VCaP (cell line): ENCODE data around the gene EEIG2.

Experiments used
- H3K27ac ChIP-seq: fragments of 450-650 bp; 2 replicates; pipeline ENCODE4 v1.5.1; 2017
- CTCF ChIP-seq: fragments of 450-650 bp; conservative IDR thresholded peaks from 2 replicates; pipeline ENCODE4 v1.5.1; 2017; ENCODE audit warnings: mild to moderate bottlenecking, moderate library complexity

The EEIG2 gene

GRCh38 chr1:108591466-108591865 lies 31.6 kb downstream of the EEIG2 start:
- no peak overlapping the region for H3K27ac ChIP-seq
- no peak for TF ChIP-seq CTCF

DNA sequence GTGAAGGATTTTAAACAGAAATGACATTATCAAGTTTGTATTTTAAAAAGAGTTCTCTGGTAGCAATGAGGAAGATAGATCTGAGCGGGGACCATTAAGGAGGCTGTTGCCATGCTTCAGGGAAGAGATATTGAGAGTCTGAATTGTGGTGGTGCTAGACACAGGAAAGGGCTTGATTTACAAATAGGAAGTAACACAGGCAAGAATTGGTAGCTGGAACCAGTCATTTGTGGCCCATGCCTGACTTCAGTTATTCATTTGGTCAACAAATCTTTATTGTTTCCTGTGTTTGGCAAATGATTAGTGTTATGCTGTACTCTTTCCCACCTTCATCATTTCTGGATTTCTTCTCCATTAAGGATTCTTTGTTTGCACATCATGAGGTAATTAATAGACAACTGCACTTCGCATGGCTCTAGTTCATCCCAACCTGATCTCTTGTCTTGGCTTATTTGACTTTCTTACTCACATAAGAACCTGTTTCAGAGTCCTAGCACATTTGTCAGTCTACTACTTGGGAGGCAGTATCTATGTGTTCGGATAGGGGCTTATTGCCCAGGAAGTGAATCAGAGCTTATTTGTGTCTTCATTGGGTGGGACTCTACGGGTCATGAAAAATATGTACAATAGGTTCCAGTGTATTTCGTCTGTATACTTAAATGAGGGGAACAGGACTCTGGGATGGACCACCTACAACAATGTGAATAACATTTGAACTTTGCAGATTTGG lies 32.3 kb downstream of the EEIG2 start:
- no peak overlapping the region for H3K27ac ChIP-seq
- no peak for TF ChIP-seq CTCF

- no peak for TF ChIP-seq CTCF
- H3K27ac ChIP-seq: no peak overlapping the region
Measured at GRCh38 chr1:108593448-108593847, 33.5 kb downstream of the EEIG2 start.

DNA sequence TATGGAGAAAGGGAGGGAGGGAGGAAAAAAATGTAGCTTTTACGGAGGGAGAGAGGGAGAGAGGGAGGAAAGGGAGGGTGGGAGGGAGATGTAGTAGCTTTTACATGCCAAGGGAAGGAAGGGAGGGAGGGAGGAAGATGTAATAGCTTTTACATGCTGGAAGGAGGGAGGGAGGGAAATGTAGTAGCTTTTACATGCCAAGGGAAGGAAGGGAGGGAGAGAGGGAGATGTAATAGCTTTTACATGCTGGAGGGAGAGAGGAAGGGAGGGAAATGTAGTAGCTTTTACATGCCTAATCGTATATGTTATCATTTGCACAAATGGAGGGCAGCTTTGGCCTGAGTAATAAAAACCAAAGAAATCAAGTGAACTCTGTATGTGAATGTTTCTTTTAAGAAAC lies 35.6 kb downstream of the EEIG2 start:
- H3K27ac ChIP-seq: peak overlapping the region; percentile 83
- TF ChIP-seq CTCF: no peak

- TF ChIP-seq CTCF: no peak
- peak overlapping the region; percentile 83 for H3K27ac ChIP-seq
Measured at GRCh38 chr1:108597041-108597440, 37.1 kb downstream of the EEIG2 start.

DNA sequence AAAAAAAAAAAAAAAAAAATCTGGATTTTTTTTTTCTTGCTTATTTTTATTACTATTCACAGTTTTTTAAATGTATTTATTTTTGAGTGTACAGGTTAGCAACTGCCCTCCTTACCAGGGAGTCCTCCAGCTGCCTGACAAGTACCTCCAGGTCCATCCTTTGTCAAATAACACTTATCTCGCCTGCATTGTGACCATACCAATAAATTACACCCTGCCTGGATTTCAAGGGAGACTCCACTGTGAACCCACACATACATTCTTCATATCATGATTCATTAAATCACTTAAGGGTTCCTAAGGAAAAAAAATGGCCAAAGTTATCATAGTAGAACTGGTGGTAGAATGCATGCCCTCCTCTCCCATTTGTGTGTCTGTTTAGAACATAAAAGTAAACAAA lies 38.4 kb downstream of the EEIG2 start:
- TF ChIP-seq CTCF: no peak
- peak overlapping the region; percentile 83; the same call in 1 of the 2 replicates for H3K27ac ChIP-seq

DNA sequence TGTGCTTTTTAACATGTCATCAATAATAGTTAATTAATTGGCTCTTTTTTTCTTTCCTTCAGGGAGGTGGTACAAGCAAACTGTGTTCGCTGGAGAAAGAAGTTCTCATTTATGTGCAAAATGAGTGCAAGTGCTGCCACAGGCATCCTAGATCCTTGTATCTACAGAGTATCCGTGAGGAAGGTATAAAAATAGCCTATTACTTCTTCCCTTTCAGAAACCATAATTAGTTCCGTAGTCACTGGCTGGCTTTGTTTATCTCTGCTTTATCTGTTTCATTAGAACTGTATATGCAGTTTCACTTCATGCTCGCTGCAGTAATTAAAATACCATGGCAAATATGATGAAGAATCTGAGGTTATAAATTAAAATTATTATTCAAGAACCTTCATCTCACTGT lies 40.6 kb downstream of the EEIG2 start:
- peak overlapping the region; percentile 40; the same call in 1 of the 2 replicates for H3K27ac ChIP-seq
- no peak for TF ChIP-seq CTCF
